Islet of Langerhans (tissue), 1 donor: ENCODE data around the gene ENDOG.
"Not testable (repeated sequence)": the region's sequence is repeated elsewhere in the genome, so short reads cannot be mapped to it uniquely, and the experiment has no call there.

Experiments used
- FAIRE-seq: peaks from one replicate; lab custom pipeline; 2011; peaks lifted over from hg19 to GRCh38; lab: Jason Lieb, UNC

ENDOG gene

DNA sequence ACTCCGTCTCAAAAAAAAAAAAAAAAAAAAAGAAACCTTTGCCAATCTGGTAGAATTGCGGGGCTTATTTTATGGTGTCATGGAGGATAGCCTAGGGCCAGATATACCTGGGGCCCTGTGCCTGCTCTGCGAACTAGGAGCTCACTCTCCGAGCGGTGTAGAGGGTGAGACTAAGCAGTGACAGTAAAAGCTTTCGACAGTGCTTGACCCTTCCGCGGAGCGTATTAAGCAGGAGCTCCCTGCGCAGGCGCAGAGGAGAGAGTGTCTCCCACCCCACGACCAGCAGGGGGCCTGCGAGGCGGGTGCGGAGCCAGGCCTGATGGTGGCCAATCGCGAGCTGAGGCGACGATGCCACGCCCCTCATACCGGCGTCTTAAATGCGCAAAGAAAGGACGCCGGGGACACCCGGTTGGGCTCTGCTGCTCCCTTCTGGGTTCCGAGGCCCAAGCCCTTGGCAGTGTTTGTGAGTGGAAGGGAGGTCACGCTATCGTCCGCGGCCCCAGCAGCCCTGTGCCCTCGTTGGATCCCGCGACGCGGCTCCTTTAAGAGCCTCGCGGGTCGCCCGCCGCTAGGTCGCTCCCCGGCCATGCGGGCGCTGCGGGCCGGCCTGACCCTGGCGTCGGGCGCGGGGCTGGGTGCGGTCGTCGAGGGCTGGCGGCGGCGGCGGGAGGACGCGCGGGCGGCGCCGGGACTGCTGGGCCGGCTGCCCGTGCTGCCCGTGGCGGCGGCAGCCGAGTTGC lies at the start of gene ENDOG:
ENDOG (plus strand) TSS at position 402 of the 740 bp plus-strand sequence; CDS start at position 587, 185 bp downstream.
- FAIRE-seq, result peak; percentile 60

DNA sequence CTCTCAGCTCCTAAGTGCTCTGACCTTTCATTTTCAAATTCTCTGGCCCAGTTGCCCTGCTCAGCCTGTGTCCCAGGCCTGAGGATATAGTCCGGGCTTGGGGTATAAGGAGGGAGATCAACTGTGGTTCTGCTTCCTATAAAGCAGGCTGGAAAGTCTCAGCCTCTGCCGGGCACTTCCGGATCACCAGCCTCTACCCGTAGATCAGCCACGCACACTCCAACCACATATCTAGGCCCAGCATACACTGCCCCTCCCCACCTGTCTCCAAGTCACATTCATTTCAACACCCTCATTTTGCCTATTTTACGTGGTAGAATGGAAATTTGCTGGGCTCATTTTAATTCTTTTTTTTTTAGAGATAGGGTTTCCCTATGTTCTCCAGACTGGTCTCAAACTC lies 49.7 kb upstream of the ENDOG start:
- FAIRE-seq, result no peak

DNA sequence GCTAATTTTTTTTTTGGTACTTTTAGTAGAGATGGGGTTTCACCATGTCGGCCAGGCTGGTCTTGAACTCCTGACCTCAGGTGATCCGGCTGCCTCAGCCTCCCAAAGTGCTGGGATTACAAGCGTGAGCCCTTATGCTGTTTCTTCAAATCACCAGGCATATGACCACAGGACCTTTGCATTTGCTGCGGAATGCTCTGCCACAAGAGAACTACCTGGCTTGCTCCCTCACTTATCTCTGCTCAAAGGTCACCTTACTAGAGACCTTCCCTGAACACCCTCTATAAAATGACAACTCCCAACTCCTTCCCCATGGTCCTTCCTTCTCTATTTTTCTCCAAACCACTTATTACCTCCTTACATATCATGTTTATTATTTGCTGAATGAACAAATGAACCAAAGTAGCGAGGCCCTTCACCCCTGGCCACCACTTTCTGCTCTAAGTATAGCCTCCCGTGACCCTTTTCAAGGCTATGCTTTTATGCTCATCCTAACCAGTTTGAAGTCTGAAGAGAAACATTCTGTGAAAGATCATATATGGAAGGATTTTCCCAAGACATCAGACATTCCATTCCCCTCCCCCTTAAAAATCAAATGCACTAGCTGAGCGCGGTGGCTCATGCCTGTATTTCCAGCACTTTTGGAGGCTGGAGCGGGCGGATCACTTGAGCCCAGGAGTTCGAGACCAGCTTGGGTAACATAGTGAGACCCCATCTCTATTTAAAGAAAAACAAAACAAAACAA lies 47.8 kb upstream of the ENDOG start:
- no peak for FAIRE-seq

DNA sequence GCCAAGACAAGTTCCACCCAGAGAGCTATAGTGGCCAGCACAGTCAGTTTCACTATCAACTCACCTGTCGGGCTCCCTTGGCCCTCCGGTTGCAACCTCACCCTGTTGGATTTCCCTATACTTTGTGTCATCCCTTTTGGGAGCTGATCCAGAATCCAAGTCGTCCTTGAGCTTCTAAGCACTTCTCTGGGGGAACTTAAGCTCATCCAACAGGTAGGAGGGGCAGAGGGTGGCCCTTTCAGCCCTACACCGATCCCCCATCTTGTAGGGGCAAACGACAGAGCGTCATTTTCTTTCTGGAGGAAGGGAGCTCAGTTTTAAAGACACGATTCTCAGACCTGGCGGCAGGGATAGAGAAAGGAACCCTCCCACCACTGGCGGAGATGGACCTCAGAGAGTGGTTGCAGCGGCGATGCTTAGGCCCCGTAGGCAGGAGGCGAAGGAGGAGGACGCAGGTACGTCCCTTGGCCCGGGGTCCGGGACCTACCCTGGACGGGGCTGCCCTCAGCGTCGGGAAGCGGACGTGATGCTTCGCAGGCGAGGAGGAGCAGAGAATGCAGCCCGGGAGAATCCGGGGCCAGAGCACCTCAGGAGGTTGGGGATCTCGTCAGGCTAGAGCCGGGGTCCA lies 47.1 kb upstream of the ENDOG start:
- no peak for FAIRE-seq

DNA sequence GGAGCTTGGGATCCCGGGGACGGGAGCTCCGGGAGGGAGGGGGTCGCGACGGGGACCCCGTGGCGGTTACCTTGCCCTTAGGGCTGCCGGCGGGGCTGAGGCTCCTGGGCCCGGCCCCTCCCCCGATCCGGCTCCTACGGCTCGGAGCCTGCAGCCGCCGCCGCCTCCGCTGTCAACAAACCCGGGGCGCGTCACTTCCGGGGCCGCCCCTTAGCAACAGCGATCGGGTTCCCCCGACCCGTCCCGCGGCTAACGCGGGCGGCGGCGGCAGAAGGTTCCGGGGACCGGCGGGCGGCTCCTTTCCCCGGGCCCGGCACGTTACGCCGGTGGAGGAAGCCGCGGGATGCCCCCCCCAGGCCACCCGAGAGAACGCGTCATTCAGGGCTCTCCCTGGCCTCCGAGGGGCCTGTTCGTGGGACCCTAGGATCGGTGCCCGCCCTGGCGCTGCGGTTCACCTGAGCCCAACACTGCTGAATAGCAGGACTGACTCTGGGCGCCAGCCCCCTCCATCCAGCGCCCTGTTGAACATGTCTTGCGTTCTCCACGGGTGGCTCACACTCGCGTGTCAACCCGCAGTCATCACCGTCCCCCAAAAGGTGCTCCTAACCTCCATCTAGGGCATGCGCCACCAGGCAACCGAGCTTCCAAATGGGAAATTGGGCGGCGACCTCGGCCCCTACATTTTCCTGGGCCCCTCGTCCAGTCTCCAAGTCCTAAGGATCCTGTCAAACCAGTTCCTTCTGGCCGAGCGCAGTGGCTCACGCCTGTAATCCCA lies 46.4 kb upstream of the ENDOG start, which contains the start of gene ZER1:
ZER1 (minus strand) TSS at position 183 of the 775 bp plus-strand sequence. CDS start 16,362 bp downstream, outside the sequence.
- no peak for FAIRE-seq

DNA sequence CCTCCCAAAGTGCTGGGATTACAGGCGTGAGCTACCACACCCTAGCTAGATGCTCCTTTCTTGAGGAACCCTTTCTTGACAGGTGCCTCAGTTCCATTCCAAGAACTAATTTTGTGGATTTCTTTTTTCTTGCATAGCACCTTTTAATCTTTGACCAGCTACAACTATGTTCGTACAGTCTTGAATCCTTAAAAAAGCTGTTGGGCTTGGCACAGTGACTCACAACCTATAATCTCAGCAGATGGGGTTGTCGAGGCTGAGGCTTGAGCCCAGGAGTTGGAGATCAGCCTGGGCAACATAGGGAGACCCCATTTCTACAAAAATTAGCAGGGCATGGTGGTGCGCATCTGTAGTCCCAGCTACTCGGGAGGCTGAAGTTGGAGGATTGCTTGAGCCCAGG lies 45.3 kb upstream of the ENDOG start:
- FAIRE-seq, result no peak

DNA sequence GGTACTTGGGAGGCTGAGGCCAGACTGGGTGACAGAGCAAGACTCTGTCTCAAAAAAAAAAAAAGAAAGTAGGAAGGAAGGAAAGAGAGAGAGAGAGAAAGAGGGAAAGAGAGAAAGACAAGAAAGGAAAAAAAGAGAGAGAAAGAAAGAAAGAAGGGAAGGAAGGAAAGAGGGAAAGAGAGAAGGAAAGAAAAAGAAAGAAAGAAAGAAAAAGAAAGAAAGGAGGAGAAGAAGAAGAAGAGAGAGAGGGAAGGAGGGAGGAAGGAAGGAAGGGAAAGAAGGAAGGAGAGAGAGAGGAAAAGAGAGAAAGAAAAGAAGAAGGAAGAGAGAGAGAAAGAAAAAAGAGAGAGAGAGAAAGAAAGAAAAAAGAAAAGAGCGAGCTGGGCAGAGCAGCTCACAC lies 43.5 kb upstream of the ENDOG start:
- no peak for FAIRE-seq

DNA sequence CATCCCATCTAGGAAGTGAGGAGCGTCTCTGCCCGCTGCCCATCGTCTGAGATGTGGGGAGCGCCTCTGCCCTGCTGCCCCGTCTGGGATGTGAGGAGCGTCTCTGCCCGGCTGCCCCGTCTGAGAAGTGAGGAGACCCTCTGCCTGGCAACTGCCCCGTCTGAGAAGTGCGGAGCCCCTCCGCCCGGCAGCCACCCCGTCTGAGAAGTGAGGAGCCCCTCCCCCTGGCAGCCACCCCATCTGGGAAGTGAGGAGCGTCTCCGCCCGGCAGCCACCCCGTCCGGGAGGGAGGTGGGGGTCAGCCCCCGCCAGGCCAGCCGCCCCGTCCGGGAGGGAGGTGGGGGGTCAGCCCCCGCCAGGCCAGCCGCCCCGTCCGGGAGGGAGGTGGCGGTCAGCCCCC lies 38.2 kb upstream of the ENDOG start:
- not testable (repeated sequence) for FAIRE-seq

DNA sequence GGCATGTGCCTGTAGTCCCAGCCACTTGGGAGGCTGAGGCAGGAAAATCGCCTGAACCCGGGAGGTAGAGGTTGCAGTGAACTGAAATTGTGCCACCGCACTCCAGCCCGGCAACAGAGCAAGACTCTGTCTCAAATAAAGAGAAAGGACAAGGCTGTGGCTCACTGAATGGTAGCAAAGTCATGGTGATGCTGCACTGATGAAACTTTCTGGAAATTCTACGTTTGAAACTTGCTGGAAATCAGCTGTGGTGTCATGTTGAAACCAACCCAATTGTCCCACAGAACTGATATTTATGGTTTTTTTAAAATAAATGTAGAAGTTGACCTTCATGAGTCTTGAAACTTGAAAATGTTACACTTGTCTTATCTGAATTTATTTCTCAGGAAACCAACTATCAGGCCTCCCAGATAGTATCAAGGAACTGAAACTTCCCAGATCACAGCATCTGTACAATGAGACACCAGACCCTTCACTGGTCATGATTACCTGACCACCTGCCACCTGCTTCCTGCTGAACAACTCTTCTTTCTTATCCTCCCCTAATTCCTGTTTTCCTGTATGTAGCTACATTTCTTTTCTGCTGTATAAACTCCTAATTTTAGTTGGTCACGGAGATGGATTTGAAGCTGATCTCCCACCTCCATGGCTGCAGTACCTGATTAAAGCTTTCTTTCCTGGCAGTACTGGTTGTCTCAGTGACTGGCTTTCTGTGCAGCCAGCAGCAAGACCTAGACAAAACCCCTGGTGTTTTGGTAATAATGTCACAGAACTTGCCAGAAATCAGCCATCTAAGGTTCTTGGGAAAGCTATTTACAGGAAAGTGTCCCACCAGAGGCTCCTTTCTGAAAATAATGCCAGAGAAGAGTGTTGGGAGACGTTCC lies 36.9 kb upstream of the ENDOG start:
- FAIRE-seq, result no peak

DNA sequence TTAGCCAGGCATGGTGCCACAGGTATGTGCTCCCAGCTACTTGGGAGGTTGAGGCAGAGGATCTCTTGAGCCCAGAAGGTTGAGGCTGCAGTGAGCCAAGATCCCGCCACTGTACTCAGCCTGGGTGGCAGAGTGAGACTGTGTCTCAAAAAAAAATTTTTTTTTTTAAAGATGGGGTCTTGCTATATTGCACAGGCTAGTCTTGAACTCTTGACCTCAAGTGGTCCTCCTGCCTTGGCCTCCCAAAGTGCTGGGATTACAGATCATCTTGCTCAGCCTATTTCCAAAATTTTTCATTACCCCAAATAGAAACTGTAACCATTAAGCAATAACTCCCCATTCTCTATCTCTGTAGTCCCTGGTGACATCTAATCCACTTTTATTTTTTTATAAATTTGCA lies 35.6 kb upstream of the ENDOG start:
- FAIRE-seq, result no peak

DNA sequence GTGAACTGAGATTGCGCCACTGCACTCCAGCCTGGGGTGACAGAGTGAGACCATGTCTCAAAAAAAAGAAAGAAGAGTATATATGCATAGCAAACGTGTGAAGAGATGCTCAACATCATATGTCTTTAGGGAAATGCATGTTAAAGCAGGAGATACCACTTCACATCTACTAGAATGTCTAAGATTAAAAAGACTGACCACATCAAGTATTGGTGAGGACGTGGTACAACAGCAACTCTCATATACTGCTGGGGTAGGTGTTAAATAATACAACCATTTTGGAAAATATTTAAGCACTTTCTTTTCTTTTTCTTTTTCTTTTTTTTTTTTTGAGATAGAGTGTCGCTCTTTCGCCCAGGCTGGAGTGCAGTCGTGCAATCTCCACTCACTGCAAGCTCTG lies 32.9 kb upstream of the ENDOG start:
- FAIRE-seq, result no peak

DNA sequence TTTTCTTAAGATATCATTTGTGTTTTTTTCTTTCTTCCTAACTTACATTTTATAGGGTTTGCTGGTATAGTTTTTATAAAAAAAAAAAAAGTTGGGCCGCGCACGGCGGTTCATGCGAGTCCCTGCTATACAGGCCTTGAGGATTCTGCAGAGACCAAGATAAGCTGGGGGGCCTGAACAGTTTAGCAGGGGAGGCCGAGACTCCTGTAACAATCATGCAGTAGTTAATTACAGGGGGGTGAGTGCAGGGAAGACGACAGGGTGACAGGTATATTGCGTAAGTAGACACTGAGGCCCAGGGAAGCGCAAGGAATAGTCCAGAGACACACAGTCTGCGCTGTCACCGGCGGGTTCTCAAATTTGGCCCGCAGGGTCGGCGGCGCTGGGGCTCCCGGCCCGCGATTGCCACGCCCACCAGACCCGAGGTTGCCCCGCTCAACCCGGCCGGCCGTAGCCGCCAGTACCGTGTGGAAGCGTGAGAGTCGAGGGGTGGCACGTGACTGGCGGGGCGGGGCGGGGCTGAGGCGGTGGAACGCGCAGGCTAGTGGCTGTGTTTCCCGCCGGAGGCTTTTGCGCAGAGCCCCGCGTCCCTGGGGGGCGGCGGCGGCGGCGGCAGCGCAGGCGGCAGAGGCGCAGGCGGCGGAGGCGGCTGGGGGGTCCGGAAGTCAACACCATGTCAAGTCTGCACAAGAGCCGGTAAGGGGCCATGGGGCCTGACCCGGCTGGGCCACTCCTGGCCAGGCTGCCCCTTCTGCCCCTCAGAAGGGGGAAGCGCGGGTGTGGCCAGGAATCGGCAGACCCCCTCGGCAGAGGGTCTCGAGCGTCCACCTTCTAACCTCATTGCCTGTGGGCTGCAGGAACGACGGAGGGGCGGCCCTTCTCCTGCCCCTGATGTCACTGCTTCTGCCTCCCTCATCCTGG lies 31.4 kb upstream of the ENDOG start, which contains the start of gene TBC1D13:
TBC1D13 (plus strand) TSS at position 573 of the 921 bp plus-strand sequence; CDS start at position 674, 101 bp downstream.
- no peak for FAIRE-seq

DNA sequence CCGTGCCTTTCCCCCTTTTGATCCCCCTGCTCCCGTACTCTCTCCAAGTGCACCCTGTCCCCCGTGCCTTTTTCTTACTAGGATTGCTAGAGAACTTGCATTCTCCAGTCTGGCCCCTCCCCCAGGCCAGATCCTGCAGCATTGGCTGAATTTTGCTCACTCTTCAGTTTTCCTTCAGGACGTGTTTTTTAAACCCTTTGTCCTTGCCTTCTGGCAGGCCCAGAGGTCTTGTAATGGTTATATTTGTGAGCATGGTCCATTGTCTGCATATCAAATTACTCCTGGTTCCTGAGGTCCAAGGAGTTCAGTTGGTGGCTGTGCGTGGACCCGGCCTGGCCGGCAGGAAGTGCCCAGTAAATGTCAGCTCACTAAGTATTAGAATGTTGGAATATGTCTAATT lies 30.6 kb upstream of the ENDOG start:
- no peak for FAIRE-seq

DNA sequence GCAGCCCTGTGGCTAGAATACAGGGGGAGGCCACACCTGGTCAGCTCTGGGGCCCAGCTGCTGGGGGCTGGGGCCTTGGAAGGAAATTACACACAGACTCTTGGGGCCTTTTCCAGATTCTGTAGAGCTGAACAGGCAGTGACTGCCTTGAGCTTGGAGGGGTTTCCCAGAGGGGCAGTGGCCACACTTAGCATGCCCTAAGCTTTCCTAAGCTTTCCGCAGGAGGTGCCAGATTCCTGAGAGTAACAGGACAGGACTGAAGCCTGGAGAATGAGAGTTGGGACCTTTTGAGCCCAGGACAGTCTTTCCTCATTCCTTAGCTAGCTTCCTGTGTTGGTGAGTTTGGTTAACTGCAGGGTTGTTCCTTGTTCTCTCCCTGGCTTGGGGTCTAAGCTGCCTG lies 29.9 kb upstream of the ENDOG start:
- no peak for FAIRE-seq

DNA sequence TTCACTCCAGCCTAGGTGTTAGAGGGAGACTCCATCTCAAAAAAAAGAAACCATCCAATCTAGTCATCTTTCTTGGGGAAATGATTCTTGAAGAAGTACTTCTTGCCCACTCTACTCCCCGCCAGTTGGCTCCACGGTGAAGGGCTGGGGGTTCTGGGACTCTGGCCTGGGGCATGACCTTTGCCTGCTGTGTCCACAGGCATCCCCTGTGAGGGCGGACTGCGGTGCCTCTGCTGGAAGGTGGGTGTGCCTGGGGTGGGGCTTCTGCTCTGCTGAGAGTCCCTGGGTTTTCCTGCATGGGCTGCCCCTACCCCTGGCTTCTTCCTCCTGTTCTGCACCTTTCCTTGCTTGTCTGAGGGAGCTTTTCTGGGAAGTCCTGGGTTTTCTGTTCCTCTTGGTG lies 27.8 kb upstream of the ENDOG start:
- FAIRE-seq, result no peak

DNA sequence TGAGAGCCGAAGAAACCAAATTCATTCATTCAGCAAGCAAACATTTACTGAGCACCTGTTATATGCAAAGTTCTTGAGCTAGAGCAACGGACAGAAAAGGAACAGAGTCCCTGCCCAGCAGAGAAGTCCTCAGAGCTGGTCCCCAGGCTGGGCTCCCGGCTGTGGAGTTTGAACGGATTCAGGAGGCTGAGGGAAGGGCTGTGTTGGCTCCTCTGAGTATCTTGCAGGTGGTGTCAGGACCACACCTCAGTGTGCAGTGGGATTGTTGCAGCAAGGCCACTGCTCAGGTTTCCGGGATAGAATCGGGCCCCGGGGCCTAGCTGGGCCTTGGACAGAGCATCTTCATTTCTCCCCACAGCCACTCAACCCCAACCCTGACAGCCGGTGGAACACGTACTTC lies 26.2 kb upstream of the ENDOG start:
- FAIRE-seq, result no peak

DNA sequence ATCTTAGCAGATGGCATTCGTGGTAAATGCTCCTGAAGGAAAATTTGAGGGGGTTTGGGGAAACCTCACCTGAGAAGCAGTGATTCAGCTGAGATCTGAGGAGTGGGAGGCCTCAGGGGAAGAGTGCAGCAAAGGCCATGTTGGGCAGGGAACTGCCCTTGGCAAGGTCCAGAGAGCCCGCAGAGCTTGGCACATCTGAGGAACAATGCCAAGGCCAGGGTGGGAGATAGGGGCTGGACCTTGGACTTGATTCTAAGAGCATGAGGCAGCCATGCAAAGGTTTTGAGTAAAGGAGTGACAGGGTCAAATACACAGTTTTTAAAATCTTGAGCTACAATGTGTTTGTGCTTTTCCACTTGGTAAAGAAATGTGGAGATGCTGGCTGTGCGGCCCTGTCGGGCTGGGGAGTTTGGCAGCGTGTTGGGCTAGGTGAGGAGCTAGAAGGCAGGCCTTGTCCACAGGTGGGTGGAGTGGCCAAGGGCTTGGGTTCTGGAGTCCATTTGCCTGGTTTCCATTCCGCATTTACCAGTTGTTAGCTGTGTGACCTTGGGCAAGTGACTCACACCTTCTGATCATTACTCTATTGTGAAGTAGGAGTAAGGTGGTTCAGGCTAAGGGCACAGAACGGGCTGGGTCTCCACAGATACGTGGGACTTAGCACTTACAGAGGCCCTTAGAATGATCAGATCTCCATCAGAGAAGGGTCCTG lies 25.2 kb upstream of the ENDOG start:
- FAIRE-seq, result no peak

DNA sequence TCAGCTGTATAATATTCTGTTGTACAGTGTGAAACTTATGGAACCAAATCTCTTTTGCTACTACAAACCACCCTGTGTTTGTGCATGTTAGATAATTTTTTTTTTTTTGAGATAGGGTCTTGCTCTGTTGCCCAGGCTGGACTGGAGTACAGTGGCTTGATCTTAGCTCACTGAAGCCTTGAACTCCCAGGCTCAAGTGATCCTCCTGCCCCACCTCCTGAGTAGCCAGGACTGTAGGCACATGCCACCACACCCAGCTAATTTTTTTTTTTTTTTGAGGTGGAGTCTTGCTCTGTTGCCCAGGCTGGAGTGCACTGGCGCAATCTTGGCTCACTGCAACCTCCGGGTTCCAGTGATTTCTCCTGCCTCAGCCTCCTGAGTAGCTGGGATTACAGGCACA lies 23.3 kb upstream of the ENDOG start:
- not testable (repeated sequence) for FAIRE-seq

DNA sequence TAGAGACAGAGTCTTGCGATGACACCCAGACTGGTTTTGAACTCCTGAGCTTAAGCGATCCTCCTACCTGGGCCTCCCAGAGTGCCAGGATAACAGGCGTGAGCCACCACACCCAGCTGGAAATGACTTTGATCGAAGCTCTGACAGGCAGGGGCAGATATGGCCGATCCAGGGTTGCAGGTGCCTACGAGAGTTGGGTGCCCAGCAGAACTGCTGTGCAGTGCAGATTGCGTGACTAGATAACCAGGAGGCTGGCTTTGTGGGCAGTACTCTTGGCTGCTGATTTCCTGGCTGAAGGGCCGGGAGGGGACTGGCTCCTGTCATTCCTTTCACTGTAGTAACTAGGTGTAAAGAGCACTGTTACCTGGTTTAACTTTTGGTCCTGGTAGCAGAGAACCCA lies 19.4 kb upstream of the ENDOG start:
- FAIRE-seq, result no peak

DNA sequence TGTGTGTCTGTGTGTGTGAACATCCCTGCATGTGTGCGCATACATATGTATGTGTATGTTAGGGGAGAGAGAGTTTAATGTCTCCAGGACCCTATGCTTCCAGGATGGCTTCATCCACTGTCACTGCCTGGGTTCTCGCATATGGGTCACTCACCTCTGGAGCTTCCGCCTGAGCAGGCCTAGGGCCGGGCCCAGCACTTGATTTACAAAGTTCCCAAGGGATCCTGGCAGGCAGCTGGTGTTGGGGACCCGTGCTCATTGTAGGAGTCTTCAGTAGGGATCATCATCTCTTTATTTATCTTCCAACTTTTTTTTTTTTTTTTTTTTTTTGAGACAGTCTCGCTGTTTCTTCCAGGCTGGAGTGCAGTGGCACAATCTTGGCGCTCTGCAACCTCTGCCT lies 18.2 kb upstream of the ENDOG start:
- FAIRE-seq, result no peak
